ENCODE results near the gene UBE2Z.
"Not testable (repeated sequence)": the region's sequence is repeated elsewhere in the genome, so short reads cannot be mapped to it uniquely, and the experiment has no call there.

Gene UBE2Z

DNA sequence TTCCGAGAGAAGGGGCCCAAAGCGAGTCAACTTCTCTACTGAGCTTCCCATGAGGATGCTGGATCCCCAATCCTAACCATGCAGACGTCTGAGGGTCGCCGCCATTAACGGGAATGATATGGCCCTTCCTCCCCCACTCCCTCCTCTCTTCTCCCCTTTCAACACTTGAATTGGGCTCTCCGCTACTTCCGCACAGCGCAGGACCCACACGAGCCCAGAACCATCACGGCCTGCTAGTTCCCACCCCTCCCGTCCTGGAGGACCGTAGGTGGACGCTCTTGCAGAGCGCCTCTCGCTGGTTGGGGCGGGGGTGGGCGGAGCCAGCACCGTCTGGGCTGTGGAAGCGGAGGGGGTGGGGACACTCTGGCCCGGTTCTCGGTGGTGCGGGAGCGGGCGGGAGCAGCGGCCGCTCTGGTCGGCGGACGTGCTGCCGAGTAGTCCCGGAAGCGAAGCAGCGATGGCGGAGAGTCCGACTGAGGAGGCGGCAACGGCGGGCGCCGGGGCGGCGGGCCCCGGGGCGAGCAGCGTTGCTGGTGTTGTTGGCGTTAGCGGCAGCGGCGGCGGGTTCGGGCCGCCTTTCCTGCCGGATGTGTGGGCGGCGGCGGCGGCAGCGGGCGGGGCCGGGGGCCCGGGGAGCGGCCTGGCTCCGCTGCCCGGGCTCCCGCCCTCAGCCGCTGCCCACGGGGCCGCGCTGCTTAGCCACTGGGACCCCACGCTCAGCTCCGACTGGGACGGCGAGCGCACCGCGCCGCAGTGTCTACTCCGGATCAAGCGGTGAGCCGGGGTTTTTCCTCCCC lies at the start of gene UBE2Z:
Gene UBE2Z, plus strand, starts transcription at position 361 of the 797 bp plus-strand sequence. Its CDS starts 97 bp downstream, at position 458.
- DNase-seq: peak; percentile 66

DNA sequence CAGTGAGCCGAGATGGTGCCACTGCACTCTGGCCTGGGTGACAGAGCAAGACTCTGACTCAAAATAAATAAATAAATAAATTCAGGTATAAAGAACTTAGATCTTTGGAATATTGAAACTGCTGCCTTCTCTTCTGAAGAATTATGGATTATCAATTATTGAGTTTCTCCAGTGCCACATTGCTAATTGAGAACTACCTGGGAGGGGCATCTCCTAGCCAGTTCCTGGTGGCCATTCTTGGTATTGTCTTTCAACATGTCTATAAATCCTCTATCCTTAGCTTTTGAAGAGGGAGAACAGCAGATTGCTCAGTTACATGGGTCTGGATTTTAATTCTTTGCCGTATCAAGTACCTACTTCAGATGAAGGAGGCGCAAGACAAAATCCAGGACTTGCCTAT lies 48.2 kb upstream of the UBE2Z start:
- no peak for DNase-seq

- DNase-seq: no peak
These were observed 47.8 kb upstream of the UBE2Z start for GRCh38 chr17:48860456-48860855.

- no peak for DNase-seq
These were observed 39.2 kb upstream of the UBE2Z start for GRCh38 chr17:48868916-48869500.

DNA sequence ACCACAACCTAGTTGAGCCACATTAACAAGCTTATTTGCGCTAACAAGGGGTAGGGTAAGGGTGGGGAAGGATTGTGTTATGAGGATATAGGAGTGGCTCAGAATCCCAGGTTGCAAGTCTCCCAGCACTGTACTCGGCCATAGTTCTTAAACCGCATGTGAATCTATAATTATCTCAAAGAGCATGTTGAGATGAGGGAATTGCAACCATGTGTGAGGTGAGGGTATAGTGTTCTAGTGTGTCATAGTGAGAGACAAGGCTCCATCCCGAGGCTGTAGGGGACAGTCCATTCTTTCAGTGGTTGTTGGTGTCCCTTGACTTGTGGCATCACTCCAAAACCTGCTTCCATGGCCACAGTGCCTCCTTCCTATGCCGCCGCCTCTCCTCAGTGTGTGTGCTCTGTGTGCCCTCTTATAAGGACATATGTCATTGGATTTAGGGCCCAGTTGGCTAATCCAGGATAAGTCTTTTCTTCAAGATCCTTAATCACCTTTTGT lies 38.3 kb upstream of the UBE2Z start:
- no peak for DNase-seq

DNA sequence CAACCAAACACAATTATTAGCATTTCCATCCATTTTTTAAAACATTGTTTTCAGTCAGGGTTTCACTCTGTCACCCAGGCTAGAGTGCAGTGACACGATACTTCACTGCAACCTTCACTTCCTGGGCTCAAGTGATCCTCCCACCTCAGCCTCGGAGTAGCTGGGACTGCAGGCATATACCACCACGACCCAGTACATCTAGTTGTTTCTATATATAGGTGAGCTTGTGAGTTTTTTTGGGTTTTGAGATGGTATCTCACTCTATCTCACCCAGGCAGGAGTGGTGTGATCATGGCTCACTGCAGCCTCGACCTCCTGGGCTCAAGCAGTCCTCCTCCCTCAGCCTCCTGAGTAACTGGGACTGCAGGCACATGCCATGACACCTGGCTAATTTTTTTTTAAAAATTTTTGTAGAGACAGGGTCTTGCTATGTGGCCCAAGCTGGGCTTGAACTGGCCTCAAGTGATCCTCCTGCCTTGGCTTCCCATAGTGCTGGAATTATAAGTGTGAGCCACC lies 37.1 kb upstream of the UBE2Z start:
- no peak for DNase-seq

DNA sequence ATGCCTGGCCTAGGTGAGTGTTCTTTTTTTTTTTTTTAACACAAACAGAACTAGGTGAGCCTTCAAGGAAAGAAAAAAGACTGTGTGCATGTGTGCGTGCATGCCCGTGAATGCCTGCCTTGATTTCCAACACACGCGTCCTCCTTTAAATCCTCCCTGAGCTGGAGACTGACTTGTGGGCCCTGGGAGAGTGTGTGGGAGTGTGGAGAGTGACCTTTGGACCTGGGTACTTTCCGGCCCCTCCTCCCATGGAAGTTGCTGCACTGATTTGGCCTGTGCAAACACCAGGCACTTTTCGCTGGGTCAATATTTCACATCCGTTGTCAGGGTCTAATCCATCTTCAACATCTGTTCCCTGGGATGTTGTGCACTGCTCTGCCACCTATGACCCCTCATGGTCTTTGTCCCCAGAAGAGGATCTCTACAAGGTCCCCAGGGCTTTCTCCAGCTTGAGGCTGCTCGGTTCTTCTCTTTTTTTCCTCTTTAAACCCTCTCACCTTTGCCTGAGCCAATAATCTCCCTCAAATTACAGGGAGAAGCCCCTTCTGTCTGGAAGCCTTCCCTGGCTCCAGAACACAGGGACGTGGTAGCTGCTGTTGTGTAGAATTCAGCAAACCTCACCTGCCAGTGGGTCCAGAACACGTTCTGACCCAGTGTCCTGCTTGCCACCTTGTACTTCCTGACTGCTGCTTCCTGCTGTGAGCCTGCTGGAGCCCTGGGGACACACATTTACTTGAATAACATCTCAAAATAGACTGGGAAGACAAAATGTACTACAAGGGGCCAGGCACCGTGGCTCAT lies 36.5 kb upstream of the UBE2Z start:
- no peak for DNase-seq

- DNase-seq: not testable (repeated sequence)
These were observed 35.8 kb upstream of the UBE2Z start for GRCh38 chr17:48872409-48872808.

DNA sequence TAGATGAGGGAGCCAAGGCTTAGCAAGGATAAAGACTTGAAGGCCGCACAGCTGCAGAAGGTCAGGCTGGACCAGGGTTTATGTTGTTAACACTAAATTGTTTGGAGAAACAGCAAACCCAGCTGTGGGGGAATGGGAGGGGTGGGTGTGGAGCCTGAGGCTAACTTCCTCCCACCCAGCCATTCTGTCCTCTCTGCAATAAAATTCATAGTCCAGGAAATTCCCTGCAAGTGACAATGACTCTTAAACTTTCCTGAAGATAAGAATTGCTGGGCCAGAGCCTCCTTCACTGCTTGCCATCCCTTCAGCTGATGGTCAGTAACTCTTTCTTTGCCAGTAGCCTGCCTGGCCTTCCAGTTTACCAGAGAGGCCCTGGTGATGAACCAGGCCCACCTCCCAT lies 35.0 kb upstream of the UBE2Z start:
- DNase-seq: no peak

- no peak for DNase-seq
These were observed 34.3 kb upstream of the UBE2Z start for GRCh38 chr17:48873696-48874443.

GRCh38 chr17:48878920-48879898 lies 29.0 kb upstream of the UBE2Z start:
- DNase-seq: peak; percentile 44

- DNase-seq: no peak
These were observed 25.9 kb upstream of the UBE2Z start for GRCh38 chr17:48882272-48882671.

DNA sequence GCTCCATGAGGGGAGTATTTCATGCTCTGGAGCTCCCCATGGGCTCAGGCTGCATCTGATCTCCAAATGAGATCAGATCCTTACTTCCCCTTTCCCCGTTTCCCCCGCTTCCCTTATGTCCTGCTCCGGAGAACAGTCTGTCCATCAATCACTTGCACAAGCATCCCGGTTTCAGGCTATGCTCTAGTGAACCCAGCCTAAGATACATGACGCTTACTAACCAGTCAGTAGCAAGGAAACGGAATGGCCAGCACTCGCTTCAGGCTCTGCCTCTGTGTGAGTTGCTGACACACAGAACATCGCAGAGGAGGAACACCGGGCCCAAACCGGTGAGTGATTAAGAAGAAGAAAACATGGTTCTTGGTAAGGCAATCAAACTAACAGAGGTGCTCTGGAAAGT lies 25.0 kb upstream of the UBE2Z start:
- DNase-seq: no peak

GRCh38 chr17:48890086-48890485 lies 18.1 kb upstream of the UBE2Z start:
- no peak for DNase-seq

DNA sequence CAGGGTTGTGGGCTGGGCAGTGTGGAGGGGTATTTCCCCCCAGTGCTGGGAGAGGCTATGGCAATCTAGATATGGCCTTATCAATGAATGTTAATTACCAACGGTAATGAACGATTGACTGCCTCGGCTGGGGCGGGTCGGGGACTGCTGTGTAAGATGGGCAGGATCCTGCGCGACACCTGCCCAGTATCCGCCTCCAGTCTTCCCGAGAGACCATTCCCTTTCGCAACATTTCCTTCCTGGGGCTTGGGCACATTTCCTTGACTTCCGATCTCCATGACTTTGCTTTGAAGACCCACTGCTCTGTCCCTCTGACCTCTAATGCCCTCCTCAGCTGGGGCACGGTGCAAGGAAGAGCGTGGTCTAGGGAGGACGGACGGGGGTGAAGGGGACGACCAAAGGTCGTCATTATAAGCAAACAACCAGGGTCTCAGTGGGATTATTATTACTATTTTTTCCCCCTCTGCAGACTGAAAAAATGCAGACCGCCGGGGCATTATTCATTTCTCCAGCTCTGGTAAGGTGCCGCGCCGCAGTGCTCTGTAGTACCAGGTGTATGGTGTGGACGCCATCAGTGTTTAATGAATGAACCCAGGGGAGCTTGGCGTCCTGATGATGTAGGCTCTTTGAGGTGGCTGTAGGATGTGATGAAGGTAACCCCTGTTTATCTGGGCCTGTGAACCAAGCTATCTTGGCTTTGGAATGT lies 15.1 kb upstream of the UBE2Z start:
- DNase-seq: no peak

- no peak for DNase-seq
These were observed 14.3 kb upstream of the UBE2Z start for GRCh38 chr17:48893646-48894508.

DNA sequence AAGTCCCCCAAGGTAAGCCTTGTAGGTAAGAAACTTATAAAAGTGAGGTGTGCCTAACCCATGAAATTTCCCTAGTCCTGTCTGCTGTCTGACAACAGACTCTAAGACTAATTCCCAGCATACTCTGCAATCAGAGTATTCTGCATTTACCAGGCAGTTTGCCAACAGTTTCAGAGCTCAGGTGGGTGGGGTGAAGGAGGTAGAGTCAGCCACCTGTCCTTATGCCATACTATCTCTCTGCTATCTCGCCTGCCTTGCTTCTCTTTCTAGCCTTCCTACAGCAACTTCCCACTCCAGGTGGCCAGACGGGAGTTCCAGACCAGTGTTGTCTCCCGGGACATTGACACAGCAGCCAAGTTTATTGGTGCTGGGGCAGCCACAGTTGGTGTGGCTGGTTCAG lies 13.3 kb upstream of the UBE2Z start:
- DNase-seq: no peak

GRCh38 chr17:48901241-48901640 lies 7.0 kb upstream of the UBE2Z start:
- no peak for DNase-seq

GRCh38 chr17:48903401-48903800 lies 4.8 kb upstream of the UBE2Z start:
- DNase-seq: no peak

GRCh38 chr17:48904428-48904827 lies 3.8 kb upstream of the UBE2Z start:
- DNase-seq: no peak
